Small intestine (tissue), 7 donors: Measurements from ENCODE around the gene MTMR3. TPM values are rescaled to one million over a fixed set of nuclear protein-coding genes. Genes with fewer than 3 reads are reported as not detected.

ENCODE experiments used
- DNase-seq, 2 donors: peaks; one replicate each; pipeline versions ENCODE4 v3.0.0 to v3.0.0-alpha.2; 2013
- FAIRE-seq: peaks from 2 replicates; lab custom pipeline; 2012; peaks lifted over from hg19 to GRCh38; lab: Jason Lieb, UNC
- H3K27ac ChIP-seq, 3 donors: one replicate each; pipeline ENCODE4 v1.5.1; 2013; ENCODE audit warnings: low read length in 2 of 3, mild to moderate bottlenecking in 2 of 3, control low read depth in 1 of 3, inconsistent platforms in 1 of 3, low read depth in 1 of 3, moderate library complexity in 1 of 3
- H3K27me3 ChIP-seq, 3 donors: one replicate each; pipeline ENCODE4 v1.6.1; 2013; ENCODE audit warnings: low read length in 3 of 3, inconsistent platforms in 1 of 3; ENCODE audit not compliant: control insufficient read depth in 3 of 3, insufficient read depth in 3 of 3
- H3K36me3 ChIP-seq, 3 donors: one replicate each; pipeline ENCODE4 v1.6.1; 2013; ENCODE audit warnings: low read length in 3 of 3, inconsistent platforms in 1 of 3, low read depth in 1 of 3, mild to moderate bottlenecking in 1 of 3, moderate library complexity in 1 of 3; ENCODE audit not compliant: control insufficient read depth in 3 of 3, insufficient read depth in 2 of 3
- H3K4me1 ChIP-seq, 3 donors: one replicate each; pipeline ENCODE4 v1.6.1; 2013; ENCODE audit warnings: low read length in 2 of 3, inconsistent platforms in 1 of 3, low read depth in 1 of 3, mild to moderate bottlenecking in 1 of 3, moderate library complexity in 1 of 3; ENCODE audit not compliant: control insufficient read depth in 3 of 3, insufficient read depth in 2 of 3
- H3K4me3 ChIP-seq, 3 donors: one replicate each; pipeline ENCODE4 v1.5.1; 2013; ENCODE audit warnings: low read length in 3 of 3, control low read depth in 1 of 3, inconsistent platforms in 1 of 3, low read depth in 1 of 3, mild to moderate bottlenecking in 1 of 3, moderate library complexity in 1 of 3
- H3K9me3 ChIP-seq, 2 donors: one replicate each; pipeline ENCODE4 v1.6.1; 2013; ENCODE audit warnings: low read depth in 1 of 2, low read length in 1 of 2; ENCODE audit not compliant: control insufficient read depth in 2 of 2, insufficient read depth in 1 of 2
- WGBS, 3 donors: extraction: QIAGEN DNeasy Blood & Tissue Kit; methylation state at CpG; one replicate each; pipeline ENCODE4 v1.1.7; 2013; 5-methylcytosine and 5-hydroxymethylcytosine counted together
- polyA plus RNA-seq, 4 donors: library from polyadenylated mRNA; stranded (reverse) in 3 of 4; unstranded in 1 of 4; fragments of 200-250 nt in 3 of 4; fragments of 120-200 nt in 1 of 4; gene quantifications; one replicate each; pipeline versions ENCODE4 v1.2.1 to v1.2.3, GENCODE V29; 2013
- donor health status: healthy with polysubstance abuse.
- donor health status: control.
- donor health status: control.
- donor health status: Bipolar disorder and iron deficiency.
- donor health status: healthy.

MTMR3 gene
- polyA plus RNA-seq, 4 donors: 9.2 to 31.8 (median 13.1) TPM

DNA sequence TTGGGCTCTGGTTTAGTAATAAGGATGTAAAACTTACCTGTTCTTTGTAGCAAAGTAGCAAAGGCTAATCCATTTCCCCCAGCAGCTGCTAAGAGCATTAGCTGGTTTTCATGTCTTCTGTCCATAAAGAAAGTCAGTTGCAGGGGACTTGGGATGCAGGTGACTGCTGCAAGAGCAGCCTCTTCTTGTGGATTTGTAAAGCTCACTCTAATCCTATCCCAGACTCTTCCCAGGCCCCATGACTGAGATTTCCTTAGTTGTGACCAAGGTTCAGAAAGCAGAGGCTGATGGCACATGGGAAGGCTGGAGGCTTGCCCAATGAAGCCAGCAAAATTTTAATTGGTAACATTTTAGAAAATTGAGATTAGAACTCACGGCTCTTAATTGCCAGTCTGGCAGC is 102.9 kb downstream of the MTMR3 start:
- H3K4me3 ChIP-seq: no peak overlapping the region
- H3K4me1 ChIP-seq: no peaks in the 10 kb centered on the region
- 19 to 76% (median 37%) methylated on average over 1 of the region's 1 CpG for WGBS, 3 donors
- FAIRE-seq (no peak), DNase-seq (peak in 1 of 2 donors; percentile 46)
- H3K9me3 ChIP-seq: no peaks in the 10 kb centered on the region
- peaks cover 2 to 16% (median 5%) of the 10 kb centered on the region in 3 donors for H3K36me3 ChIP-seq
- H3K27ac ChIP-seq: no peak overlapping the region
- no peaks in the 10 kb centered on the region for H3K27me3 ChIP-seq

DNA sequence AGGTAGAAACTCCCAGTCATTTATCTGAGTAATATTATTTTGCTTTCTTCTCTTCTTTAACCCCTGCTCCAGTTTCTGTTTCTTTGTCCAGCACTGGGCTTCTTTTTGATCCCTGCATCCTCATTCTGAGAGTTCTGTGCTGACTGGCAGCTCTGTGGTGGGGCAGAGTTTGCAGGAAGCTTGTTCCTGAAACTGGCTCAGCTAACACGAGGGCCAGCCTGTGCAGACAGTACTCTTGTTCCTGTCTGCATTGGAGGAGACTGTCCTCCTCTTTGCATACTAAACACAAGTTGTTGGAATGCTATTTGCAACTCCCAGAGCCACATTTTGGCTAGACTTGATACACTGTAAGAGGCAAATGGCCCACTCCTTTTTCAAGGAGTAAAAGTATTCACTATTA is 104.2 kb downstream of the MTMR3 start:
- Histone ChIP-seq H3K36me3 (peaks cover 2 to 20% (median 11%) of the 10 kb centered on the region in 3 donors), H3K4me1 (no peaks in the 10 kb centered on the region), H3K4me3 (no peak overlapping the region), H3K9me3 (no peaks in the 10 kb centered on the region), H3K27ac (no peak overlapping the region), H3K27me3 (no peaks in the 10 kb centered on the region)
- FAIRE-seq (no peak), DNase-seq (no peak)
- WGBS, 3 donors: 19 to 26% (median 24%) methylated on average over 1 of the region's 1 CpG

DNA sequence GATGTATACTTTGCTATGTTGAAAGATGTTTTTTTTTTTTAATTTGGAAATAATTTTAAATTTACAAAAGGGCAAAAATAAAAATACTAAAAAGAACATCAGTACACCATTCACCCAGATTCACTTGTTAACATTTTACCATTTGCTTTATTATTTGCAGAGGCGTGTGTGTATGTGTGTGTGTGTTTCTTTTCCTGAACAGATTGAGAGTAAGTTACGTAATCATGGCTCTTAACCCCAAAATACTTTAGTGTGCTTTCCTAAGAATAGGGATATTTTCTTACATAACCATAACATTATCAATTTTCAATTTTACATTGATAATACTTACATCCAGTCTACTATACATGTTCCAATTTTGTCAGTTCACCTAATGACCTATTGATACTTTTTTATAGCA is 105.7 kb downstream of the MTMR3 start:
- Histone ChIP-seq H3K36me3 (peaks cover 2 to 18% (median 14%) of the 10 kb centered on the region in 3 donors), H3K4me1 (no peaks in the 10 kb centered on the region), H3K27ac (no peak overlapping the region), H3K4me3 (no peak overlapping the region), H3K9me3 (no peaks in the 10 kb centered on the region), H3K27me3 (no peaks in the 10 kb centered on the region)
- WGBS, 3 donors: 88 to 95% (median 91%) methylated on average over 2 of the region's 2 CpGs
- DNase-seq (no peak), FAIRE-seq (no peak)

DNA sequence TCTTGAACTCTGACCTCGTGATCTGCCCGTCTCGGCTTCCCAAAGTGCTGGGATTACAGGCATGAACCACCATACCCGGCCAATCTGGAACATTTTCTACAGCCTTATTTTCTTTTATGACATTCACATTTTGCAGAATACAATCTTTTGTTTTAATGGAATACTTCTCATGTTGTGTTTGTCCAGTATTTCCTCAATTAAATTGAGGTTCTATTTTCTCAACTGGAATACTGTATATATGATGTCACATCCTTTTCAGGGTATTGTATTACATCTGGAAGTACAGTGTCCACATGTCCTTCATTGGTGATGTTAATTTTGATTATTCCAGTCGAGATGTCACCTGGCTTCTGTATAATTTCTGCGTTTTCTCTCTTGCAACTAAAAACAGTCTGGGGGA is 106.5 kb downstream of the MTMR3 start:
- Histone ChIP-seq H3K9me3 (no peaks in the 10 kb centered on the region), H3K27me3 (no peaks in the 10 kb centered on the region), H3K36me3 (peaks cover 2 to 18% (median 14%) of the 10 kb centered on the region in 3 donors), H3K4me3 (no peak overlapping the region), H3K4me1 (peaks cover 0 to 4% (median 2%) of the 10 kb centered on the region in 3 donors), H3K27ac (no peak overlapping the region)
- no peak for FAIRE-seq
- DNase-seq: no peak
- WGBS, 3 donors: 95 to 97% (median 95%) methylated on average over 6 of the region's 6 CpGs

DNA sequence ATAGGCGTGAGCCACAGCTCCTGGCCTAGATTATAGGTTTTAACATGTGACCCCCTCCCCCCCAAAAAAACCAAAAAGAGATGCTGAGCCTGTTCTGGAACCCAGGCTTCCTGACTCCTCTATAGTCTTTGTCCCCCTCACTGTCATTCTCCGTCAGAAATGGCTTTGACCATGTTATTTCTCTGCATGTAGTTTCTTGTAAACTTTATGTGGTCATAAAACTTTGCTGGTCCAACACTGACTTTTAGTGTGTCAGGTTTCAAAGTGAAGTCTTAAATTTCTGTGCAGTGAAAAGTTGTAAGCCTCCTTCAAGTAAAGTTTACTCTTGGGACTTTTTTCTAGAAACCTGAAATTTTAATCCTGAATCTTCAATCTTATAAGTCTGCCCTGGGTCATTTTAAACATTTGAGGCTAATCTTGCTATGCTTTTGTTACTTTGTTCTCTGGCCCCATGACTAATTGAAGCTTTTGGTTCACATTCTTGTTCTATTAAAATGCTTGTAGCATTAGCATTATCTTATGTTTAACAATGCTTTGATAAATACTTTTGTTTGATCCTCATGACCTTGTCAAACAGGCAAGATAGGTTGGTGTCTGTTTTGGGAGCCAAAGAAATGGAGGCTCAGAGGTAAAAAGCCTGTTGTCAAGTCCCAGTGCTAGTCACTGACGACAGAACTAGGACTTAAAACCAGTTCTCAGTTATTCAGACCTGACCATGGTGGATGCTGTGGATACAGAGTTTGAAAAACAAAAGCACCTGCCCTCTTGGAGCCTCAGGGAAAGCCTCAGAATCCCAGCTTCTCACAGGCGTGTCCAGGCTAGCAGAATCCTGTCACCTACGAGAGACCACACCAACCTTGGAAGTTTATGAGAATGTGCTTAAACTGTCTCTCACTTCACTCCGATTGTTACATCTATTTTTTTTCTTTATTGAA is 109.6 kb downstream of the MTMR3 start:
- H3K4me1 ChIP-seq: peaks cover 0 to 10% (median 9%) of the 10 kb centered on the region in 3 donors
- no peaks in the 10 kb centered on the region for H3K27me3 ChIP-seq
- 88 to 90% (median 88%) methylated on average over 6 of the region's 6 CpGs for WGBS, 3 donors
- peaks cover 0 to 15% (median 11%) of the 10 kb centered on the region in 3 donors for H3K36me3 ChIP-seq
- H3K27ac ChIP-seq: no peak overlapping the region
- H3K4me3 ChIP-seq: no peak overlapping the region
- no peaks in the 10 kb centered on the region for H3K9me3 ChIP-seq
- DNase-seq (no peak), FAIRE-seq (no peak)

DNA sequence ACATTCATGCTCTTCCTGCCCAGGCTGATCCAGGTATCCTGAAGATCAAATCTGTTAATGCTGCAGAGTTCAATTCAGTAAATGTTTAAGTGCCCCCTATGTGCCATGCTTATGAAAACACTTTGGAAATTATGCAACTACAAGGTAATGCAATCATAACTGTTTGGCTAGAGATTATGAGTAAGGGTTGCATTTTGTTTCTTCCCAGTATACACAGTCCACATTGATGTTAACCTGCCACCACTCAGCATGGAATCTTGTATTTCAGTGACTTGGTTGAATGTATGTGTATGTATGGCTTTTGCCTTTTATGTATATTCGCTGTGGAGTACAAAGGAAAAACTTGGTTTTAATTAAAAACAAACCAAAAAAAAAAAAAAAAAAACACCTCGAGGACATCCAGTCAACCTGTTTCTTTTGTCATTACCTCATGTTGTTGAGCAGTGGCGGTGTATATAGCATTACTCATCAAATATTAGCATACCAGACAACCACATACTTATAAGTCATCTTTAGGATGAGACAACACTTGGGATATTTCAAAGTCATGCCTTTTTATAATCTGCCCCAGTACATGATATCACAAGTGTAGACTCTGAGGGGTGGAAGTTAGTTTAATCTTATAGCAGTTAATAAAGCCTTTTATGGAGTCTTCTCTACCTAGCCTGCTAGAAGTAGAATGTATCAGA is 111.2 kb downstream of the MTMR3 start:
- DNase-seq (no peak), FAIRE-seq (no peak)
- Histone ChIP-seq H3K36me3 (peaks cover 0 to 16% (median 15%) of the 10 kb centered on the region in 3 donors), H3K27me3 (no peaks in the 10 kb centered on the region), H3K9me3 (no peaks in the 10 kb centered on the region), H3K27ac (peak overlapping the region in 2 of 3 donors; percentile 54 to 87), H3K4me3 (no peak overlapping the region), H3K4me1 (peaks cover 0 to 10% (median 9%) of the 10 kb centered on the region in 3 donors)
- 79 to 87% (median 84%) methylated on average over 3 of the region's 3 CpGs for WGBS, 3 donors

DNA sequence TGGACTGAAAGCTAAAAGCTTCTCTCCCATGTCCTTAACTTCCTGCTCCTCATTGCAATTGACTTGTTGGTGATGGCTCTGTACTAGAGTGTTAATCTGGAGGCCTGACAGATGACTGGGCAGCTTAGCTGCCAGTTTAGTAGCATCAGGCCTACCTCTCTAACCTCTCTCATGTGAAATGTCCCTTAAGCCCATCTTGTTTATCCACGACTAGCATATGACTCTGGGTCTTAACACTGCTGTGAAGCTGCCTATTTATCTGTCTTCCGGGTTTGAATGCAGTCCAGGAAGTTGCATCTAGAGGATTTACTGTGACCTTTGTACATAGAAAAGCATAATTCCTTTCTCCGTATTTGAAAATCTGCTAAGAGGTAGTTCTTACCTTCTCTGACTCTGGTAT is 112.0 kb downstream of the MTMR3 start:
- Histone ChIP-seq H3K4me3 (no peak overlapping the region), H3K27ac (peak overlapping the region; percentile 54 to 89 (median 87)), H3K36me3 (peaks cover 0 to 16% (median 15%) of the 10 kb centered on the region in 3 donors), H3K9me3 (no peaks in the 10 kb centered on the region), H3K4me1 (peaks cover 0 to 10% (median 9%) of the 10 kb centered on the region in 3 donors), H3K27me3 (no peaks in the 10 kb centered on the region)
- FAIRE-seq (no peak), DNase-seq (peak; percentile 81 to 84)
- 2 to 26% (median 14%) methylated on average over 3 of the region's 3 CpGs for WGBS, 3 donors

DNA sequence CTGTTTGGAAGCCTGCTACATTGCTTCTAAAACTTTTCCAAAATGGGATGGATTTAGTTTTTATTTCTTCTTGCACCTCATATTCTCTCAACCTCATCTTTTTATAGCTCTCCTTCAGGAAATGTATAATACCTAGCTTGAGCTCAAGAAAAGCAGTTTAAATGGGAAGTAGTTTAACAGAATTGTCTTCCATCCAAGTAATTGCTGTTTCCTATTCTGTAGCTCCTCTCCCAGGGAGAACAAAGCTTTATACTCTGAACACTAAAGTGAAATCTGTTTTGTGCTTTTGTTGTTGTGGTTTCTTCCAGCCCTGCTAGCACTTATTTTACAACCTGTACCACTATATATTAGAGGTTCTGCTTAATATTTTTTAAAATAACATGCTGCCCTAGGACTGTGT is 114.1 kb downstream of the MTMR3 start:
- FAIRE-seq: no peak
- Histone ChIP-seq H3K36me3 (peaks cover 0 to 16% (median 13%) of the 10 kb centered on the region in 3 donors), H3K27me3 (no peaks in the 10 kb centered on the region)

More for the DNA sequence above, 114.1 kb downstream of the MTMR3 start:
- no peak overlapping the region for H3K27ac ChIP-seq
- H3K9me3 ChIP-seq: no peaks in the 10 kb centered on the region
- peaks cover 0 to 10% (median 9%) of the 10 kb centered on the region in 3 donors for H3K4me1 ChIP-seq
- no peak for DNase-seq
- H3K4me3 ChIP-seq: no peak overlapping the region
